Measurements from ENCODE around the gene PPP1R9B.

The PPP1R9B gene

GRCh38 chr17:50146230-50146926, 4.1 kb downstream of the PPP1R9B start:
- H3K27ac ChIP-seq (ENCODE audit: low read length), result peak overlapping the region; percentile 98
- TF ChIP-seq EZH2phosphoT487 (IDR thresholded peaks at IDR 0.05; ENCODE audit: low read depth), result no peak
- TF ChIP-seq CTCF (IDR thresholded peaks at IDR 0.05; ENCODE audit: low read depth, low read length), result no peak
- H3K4me2 ChIP-seq (ENCODE audit: low read length), result peak overlapping the region; percentile 95
- no peak overlapping the region for H2AFZ ChIP-seq (ENCODE audit: low read depth, low read length)
- H3K79me2 ChIP-seq (ENCODE audit: low read length), result peaks cover 98% of the 10 kb centered on the region
- H3K36me3 ChIP-seq (replicated peaks; ENCODE audit: low read depth, low read length), result peaks cover 83% of the 10 kb centered on the region
- no peaks in the 10 kb centered on the region for H3K9me3 ChIP-seq (ENCODE audit: insufficient read depth, low read length)
- no peaks in the 10 kb centered on the region for H3K27me3 ChIP-seq (ENCODE audit: low read depth, low read length)
- peaks cover 58% of the 10 kb centered on the region for H4K20me1 ChIP-seq (ENCODE audit: insufficient read depth, low read length)
- peaks cover 51% of the 10 kb centered on the region for H3K4me1 ChIP-seq (ENCODE audit: low read length)
- peak overlapping the region; percentile 99 for H3K9ac ChIP-seq (ENCODE audit: low read length)
- peak overlapping the region; percentile 93 for H3K4me3 ChIP-seq (ENCODE audit: low read length)

- Histone ChIP-seq H4K20me1 (ENCODE audit: insufficient read depth, low read length) (peaks cover 65% of the 10 kb centered on the region), H3K4me3 (ENCODE audit: low read length) (peak overlapping the region; percentile 93), H3K79me2 (ENCODE audit: low read length) (peaks cover 99% of the 10 kb centered on the region), H3K36me3 (replicated peaks; ENCODE audit: low read depth, low read length) (peaks cover 88% of the 10 kb centered on the region), H2AFZ (ENCODE audit: low read depth, low read length) (no peak overlapping the region), H3K27ac (ENCODE audit: low read length) (peak overlapping the region; percentile 98), H3K4me2 (ENCODE audit: low read length) (peak overlapping the region; percentile 95), H3K27me3 (ENCODE audit: low read depth, low read length) (no peaks in the 10 kb centered on the region), H3K9me3 (ENCODE audit: insufficient read depth, low read length) (no peaks in the 10 kb centered on the region), H3K9ac (ENCODE audit: low read length) (peak overlapping the region; percentile 99), H3K4me1 (ENCODE audit: low read length) (peaks cover 58% of the 10 kb centered on the region)
- no peak for TF ChIP-seq CTCF (IDR thresholded peaks at IDR 0.05; ENCODE audit: low read depth, low read length)
- TF ChIP-seq EZH2phosphoT487 (IDR thresholded peaks at IDR 0.05; ENCODE audit: low read depth), result no peak
Measured at GRCh38 chr17:50145532-50146229, 4.8 kb downstream of the PPP1R9B start.

- Histone ChIP-seq H3K9me3 (ENCODE audit: insufficient read depth, low read length) (no peaks in the 10 kb centered on the region), H3K4me2 (ENCODE audit: low read length) (peak overlapping the region; percentile 95), H3K79me2 (ENCODE audit: low read length) (peaks cover 99% of the 10 kb centered on the region), H3K9ac (ENCODE audit: low read length) (peak overlapping the region; percentile 99; the same call in 1 of the 2 replicates), H2AFZ (ENCODE audit: low read depth, low read length) (no peak overlapping the region), H3K27ac (ENCODE audit: low read length) (peak overlapping the region; percentile 98), H3K4me1 (ENCODE audit: low read length) (peaks cover 64% of the 10 kb centered on the region), H3K27me3 (ENCODE audit: low read depth, low read length) (no peaks in the 10 kb centered on the region), H4K20me1 (ENCODE audit: insufficient read depth, low read length) (peaks cover 72% of the 10 kb centered on the region), H3K4me3 (ENCODE audit: low read length) (peak overlapping the region; percentile 93), H3K36me3 (replicated peaks; ENCODE audit: low read depth, low read length) (peaks cover 90% of the 10 kb centered on the region)
- TF ChIP-seq CTCF (IDR thresholded peaks at IDR 0.05; ENCODE audit: low read depth, low read length) (no peak), EZH2phosphoT487 (IDR thresholded peaks at IDR 0.05; ENCODE audit: low read depth) (no peak)
Measured at GRCh38 chr17:50144845-50145531, 5.5 kb downstream of the PPP1R9B start.

- H3K4me3 ChIP-seq (ENCODE audit: low read length), result no peak overlapping the region
- peaks cover 98% of the 10 kb centered on the region for H3K79me2 ChIP-seq (ENCODE audit: low read length)
- H3K36me3 ChIP-seq (replicated peaks; ENCODE audit: low read depth, low read length), result peaks cover 88% of the 10 kb centered on the region
- peak overlapping the region; percentile 98 for H3K27ac ChIP-seq (ENCODE audit: low read length)
- H3K9ac ChIP-seq (ENCODE audit: low read length), result no peak overlapping the region
- no peak overlapping the region for H2AFZ ChIP-seq (ENCODE audit: low read depth, low read length)
- H4K20me1 ChIP-seq (ENCODE audit: insufficient read depth, low read length), result peaks cover 77% of the 10 kb centered on the region
- H3K4me1 ChIP-seq (ENCODE audit: low read length), result peaks cover 65% of the 10 kb centered on the region
- H3K9me3 ChIP-seq (ENCODE audit: insufficient read depth, low read length), result no peaks in the 10 kb centered on the region
- H3K4me2 ChIP-seq (ENCODE audit: low read length), result peak overlapping the region; percentile 95
- TF ChIP-seq CTCF (IDR thresholded peaks at IDR 0.05; ENCODE audit: low read depth, low read length) (no peak), EZH2phosphoT487 (IDR thresholded peaks at IDR 0.05; ENCODE audit: low read depth) (no peak)
- H3K27me3 ChIP-seq (ENCODE audit: low read depth, low read length), result no peaks in the 10 kb centered on the region
Measured at GRCh38 chr17:50144355-50144754, 6.1 kb downstream of the PPP1R9B start.

Data from OCI-LY3 (cell line).